Lower leg skin (tissue), 4 donors: ENCODE data around the gene PLEKHN1. TPM values are rescaled to one million over a fixed set of nuclear protein-coding genes. Genes with fewer than 3 reads are reported as not detected.

ENCODE experiments used
- DNase-seq, 2 donors: peaks; one replicate each; pipeline ENCODE4 v3.0.0-alpha.2; 2019; ENCODE audit warnings: low spot score in 2 of 2
- H3K4me3 ChIP-seq: fragments of 200-600 bp; sonication (generic); 2 replicates; pipeline ENCODE4 v1.5.1; 2017; ENCODE audit warnings: mild to moderate bottlenecking, low read depth; ENCODE audit not compliant: poor library complexity, severe bottlenecking
- CTCF ChIP-seq, 3 donors: fragments of 450-650 bp; IDR thresholded peaks; one replicate each; pipeline ENCODE4 v1.5.1; 2016; ENCODE audit warnings: antibody characterized with exemption in 3 of 3, mild to moderate bottlenecking in 3 of 3, moderate library complexity in 2 of 3
- POLR2A ChIP-seq, 2 donors: fragments of 450-650 bp; IDR thresholded peaks; one replicate each; pipeline ENCODE4 v1.6.1; 2016 to 2017; ENCODE audit warnings: antibody characterized with exemption in 2 of 2, mild to moderate bottlenecking in 1 of 2, moderate library complexity in 1 of 2
- WGBS, 2 donors: methylation state at CpG; one replicate each; pipeline ENCODE4 v1.1.5; 2018; 5-methylcytosine and 5-hydroxymethylcytosine counted together
- intact Hi-C: fragments of 100-400 bp; cut with DNase I; formaldehyde crosslinking; loops from one replicate; pipeline ENCODE4 v1.15.0; 2023; ENCODE audit warnings: low total_unique reads
- total RNA-seq, 4 donors: library from RNA; depleted of rRNA; stranded (reverse); fragments of >200 nt; gene quantifications; one replicate each; pipeline ENCODE4 v1.1.0, GENCODE V29; 2016

The PLEKHN1 gene
- total RNA-seq, 4 donors from 2014 or later: 38.7 to 109 (median 45.3) TPM

GRCh38 chr1:962381-963300, 3.6 kb upstream of the PLEKHN1 start:
- intact Hi-C loops: no loop called here
- no peak for DNase-seq
- 93% methylated on average over 24 to 44 of the region's 57 CpGs for WGBS, 2 donors
- no peak overlapping the region for H3K4me3 ChIP-seq
- no peak for TF ChIP-seq POLR2A (IDR thresholded peaks at IDR 0.05)
- TF ChIP-seq CTCF (IDR thresholded peaks at IDR 0.05): no peak

GRCh38 chr1:963301-963651, 3.0 kb upstream of the PLEKHN1 start:
- DNase-seq: no peak
- TF ChIP-seq POLR2A (IDR thresholded peaks at IDR 0.05) (no peak), CTCF (IDR thresholded peaks at IDR 0.05) (no peak)
- intact Hi-C loops: no loop called here
- WGBS, 2 donors: 82 to 92% methylated on average over 15 to 16 of the region's 16 CpGs
- H3K4me3 ChIP-seq: no peak overlapping the region

- 83 to 86% methylated on average over 22 to 30 of the region's 47 CpGs for WGBS, 2 donors
- DNase-seq: no peak
- intact Hi-C loops: no loop called here
- H3K4me3 ChIP-seq: no peak overlapping the region
- TF ChIP-seq POLR2A (IDR thresholded peaks at IDR 0.05): no peak
- no peak for TF ChIP-seq CTCF (IDR thresholded peaks at IDR 0.05)
These were observed 2.3 kb upstream of the PLEKHN1 start for GRCh38 chr1:963746-964525.

GRCh38 chr1:964691-965525, 1.4 kb upstream of the PLEKHN1 start:
- no peak overlapping the region for H3K4me3 ChIP-seq
- no peak for DNase-seq
- no peak for TF ChIP-seq POLR2A (IDR thresholded peaks at IDR 0.05)
- TF ChIP-seq CTCF (IDR thresholded peaks at IDR 0.05): no peak
- intact Hi-C loops: no loop called here
- 90 to 94% methylated on average over 33 to 37 of the region's 51 CpGs for WGBS, 2 donors

GRCh38 chr1:965526-966134, 652 bp upstream of the PLEKHN1 start:
- H3K4me3 ChIP-seq: no peak overlapping the region
- no peak for TF ChIP-seq CTCF (IDR thresholded peaks at IDR 0.05)
- TF ChIP-seq POLR2A (IDR thresholded peaks at IDR 0.05): no peak
- intact Hi-C loops: no loop called here
- WGBS, 2 donors: 70 to 81% methylated on average over 10 to 19 of the region's 26 CpGs
- no peak for DNase-seq
